GM13977 (cell line): ENCODE measurements around the gene PPIL1.

Source experiments
- DNase-seq: peaks from one replicate; pipeline ENCODE4 v3.0.0; 2012; ENCODE audit warnings: low spot score
- CTCF ChIP-seq: IDR thresholded peaks from 2 replicates; pipeline ENCODE4 v1.5.1; 2012; ENCODE audit warnings: mild to moderate bottlenecking, control low read depth; ENCODE audit not compliant: insufficient read depth; ENCODE audit errors: extremely low read depth, missing control alignments
- in situ Hi-C: fragments of 300-500 bp; cut with MboI; formaldehyde crosslinking; loops from one replicate; pipeline ENCODE4 v1.12.0; 2022; ENCODE audit warnings: low sequenced_read_pairs, low pct_unique_long_range_greater_than_20kb, mixed read lengths, inconsistent platforms; ENCODE audit not compliant: unreplicated experiment

PPIL1 gene

DNA sequence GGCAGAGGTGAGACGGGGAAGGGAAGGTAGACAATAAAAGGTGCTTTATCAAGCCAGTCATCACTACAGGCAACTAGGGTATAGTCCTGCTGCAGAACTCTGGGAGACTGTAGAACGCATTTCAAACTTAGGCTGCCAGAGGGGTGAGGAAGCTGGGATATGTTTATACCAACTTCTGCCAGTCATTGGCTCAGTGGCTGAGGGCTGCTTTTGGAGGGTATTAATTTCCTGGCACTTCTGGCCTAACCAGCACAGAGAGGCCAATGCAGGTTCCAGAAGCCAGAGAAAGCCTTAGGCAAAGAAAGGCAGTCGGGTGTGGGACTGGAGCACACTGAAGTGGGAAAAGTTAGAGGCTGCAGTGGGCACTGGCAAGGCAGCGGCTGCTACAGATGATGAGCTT lies 31.4 kb downstream of the PPIL1 start:
- no peak for DNase-seq
- TF ChIP-seq CTCF, result no peak
- in situ Hi-C loops, result no loop called here

DNA sequence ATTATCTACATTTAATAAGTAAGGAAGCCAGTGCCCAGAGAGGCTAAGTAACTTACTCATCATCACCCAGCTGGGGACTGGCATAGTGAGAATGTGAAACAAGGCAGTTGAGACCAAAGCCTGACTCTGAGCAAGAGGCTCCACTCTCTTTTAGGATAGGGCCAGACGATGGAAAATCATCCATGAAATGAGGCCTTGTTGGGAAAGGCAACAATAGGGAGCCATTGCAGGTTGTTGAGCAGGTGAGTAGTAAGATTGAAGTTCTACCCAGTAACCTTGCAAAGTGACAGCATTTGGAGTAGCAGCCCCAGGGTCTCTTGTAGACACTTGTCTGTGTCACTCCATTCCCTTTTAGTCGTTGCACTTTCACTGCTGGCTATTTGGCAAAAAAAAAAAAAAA lies 32.8 kb downstream of the PPIL1 start:
- no peak for TF ChIP-seq CTCF
- DNase-seq, result no peak
- in situ Hi-C loops, result no loop called here

DNA sequence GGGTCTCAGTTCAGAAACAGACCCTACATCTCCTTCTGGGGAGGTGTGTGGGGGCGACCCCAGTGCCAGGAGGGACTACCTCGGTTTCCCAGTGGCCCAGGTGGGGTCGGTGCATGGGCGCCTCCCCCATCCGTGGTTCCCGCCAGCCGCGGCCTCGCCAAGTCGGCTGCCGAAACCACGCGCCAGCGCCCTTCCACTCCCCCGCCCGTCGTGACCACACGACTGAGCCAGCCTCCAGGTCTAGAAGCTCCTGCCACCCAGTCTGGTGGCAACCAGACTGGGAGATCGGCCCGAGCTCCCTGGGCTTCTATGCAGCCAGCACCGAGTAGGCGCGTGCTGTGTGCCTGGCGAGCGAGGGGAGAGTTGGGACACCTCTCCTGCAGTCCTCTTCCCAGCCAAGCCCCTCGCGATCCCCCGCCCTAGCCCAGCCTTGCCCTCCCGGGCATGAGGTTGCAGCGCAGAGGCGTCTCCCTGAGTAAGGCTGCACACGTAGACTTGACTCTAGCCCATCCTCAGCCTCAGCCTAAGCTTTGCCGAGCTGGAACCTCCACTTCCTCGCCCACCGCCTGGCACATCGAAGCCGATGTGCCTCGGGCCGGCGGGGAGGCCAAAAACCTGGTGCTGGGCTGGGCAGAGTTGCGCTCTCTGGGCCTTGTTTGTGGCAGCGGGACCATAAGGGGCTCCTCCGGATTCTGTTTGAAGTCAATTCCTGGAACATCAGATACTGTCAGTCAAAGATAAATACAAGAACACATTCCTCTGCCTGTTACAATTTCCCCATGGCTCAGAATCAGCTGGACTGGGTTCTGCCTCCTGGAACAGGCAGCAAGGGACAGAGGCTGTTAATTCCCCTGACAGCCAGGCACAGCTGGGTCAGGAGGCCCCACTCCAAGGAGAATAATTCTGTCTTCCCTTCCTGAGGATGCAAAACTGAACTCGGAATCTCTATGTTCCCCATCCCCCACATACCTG lies 33.9 kb downstream of the PPIL1 start:
- no peak for DNase-seq
- in situ Hi-C loops, result no loop called here

DNA sequence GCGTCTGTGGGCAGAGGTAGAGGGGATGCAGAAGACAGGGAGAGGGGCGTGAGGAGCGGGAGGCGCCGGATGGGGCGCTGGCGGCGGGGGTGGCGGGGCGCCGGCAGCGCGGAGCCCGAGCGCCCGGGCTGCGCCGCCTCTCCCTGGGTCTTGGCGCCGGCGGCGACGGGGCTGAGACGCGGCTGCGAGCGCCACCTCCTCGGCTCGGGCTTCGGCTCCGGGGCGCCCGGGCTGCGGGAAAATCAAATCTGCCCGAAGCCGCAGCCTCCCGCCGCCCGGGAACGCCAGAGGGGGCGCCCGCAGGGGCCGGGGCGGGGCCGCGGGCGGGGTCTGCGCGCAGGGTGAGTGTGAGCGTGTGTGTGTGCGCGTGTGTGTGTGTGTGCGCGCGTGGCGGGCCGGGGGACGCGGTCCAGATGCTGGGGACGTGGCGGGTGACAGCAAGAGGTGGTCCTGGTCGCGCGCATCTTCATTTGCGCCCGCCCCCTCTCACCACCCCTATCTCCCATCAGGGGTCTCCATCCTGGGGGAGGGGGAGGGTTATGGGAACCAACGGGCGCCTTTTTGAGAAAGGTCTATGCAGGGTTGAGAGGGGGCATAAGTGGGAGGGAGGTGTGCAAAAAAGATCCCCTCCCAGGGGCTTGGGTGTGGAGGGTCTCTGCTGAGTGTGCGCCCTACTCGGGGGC lies 34.7 kb downstream of the PPIL1 start:
- DNase-seq, result peak; percentile 75
- peak; percentile 33 for TF ChIP-seq CTCF
- in situ Hi-C loops, result no loop called here

More for the DNA sequence above, 33.9 kb downstream of the PPIL1 start:
- no peak for TF ChIP-seq CTCF

DNA sequence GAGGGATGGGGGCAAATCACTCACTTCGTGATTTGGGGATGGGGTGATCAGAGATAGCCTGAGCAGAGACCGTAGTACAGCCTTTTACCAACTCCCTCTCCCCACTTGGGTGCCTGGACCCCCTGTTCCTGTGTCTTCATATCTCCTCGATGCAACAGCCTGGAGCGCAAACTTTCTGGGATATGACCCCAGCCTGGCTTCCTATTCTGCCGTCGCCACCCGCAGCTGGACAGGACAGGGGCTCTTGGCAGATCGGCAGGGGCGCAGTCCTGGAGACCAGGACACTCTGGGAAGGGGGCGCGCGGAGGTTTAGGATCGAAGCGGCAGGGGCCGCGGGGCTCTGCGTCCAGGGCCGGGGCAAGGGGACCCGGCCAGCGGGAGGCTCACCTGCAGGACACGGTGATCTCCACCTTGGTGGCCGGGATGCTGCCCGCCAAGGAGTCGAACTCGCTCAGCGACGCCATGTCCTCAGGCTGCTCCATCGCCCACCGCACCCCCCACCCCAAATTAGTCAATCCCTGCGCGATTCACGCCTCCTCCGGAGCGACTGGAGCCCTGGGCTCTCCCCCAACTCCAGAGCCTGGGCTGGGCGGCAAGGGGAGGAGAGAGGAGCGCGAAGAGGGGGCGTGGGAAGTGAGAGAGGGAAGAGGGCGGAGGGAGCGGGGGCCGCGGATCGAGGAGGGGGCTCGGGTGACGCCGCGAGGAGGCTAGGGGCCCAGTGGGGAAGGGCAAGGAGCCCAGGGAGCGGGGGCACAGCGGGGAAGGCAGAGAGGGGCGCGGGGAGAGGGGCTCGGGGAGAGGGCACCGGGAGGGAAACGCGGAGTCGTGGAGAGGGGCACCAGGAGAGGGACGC lies 35.5 kb downstream of the PPIL1 start, which contains the start of gene CPNE5:
Gene CPNE5, minus strand, starts transcription at position 549 of the 853 bp plus-strand sequence. Its CDS starts 67 bp downstream, at position 482.
- no peak for TF ChIP-seq CTCF
- in situ Hi-C loops, result no loop called here
- no peak for DNase-seq

DNA sequence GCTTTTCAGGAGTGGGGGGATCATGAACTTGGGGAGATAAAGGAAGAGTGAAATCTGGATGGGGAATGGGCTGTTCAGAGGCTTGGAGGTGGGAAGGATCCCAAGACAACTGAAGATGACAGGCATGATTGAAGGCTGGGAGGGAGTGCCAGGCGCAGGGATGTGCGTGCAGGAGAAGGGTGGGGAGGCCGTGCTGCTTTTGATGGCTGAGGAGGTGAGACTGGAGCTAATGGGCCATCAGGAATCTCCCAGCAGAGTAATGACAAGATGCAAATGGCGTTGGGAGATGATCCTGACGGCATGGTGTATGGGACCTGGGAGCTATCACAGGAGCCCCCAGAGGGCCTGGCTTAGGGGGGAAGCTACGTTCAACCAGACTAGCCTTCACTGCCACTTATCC lies 36.9 kb downstream of the PPIL1 start:
- in situ Hi-C loops, result no loop called here
- no peak for DNase-seq
- TF ChIP-seq CTCF, result no peak
